Uterus (tissue), 4 donors: ENCODE measurements around the gene KRT39. TPM values are rescaled to one million over a fixed set of nuclear protein-coding genes. Genes with fewer than 3 reads are reported as not detected.
"Not testable (repeated sequence)": the region's sequence is repeated elsewhere in the genome, so short reads cannot be mapped to it uniquely, and the experiment has no call there.

Experiments
- DNase-seq, 2 donors: peaks; one replicate each; pipeline ENCODE4 v3.0.0-alpha.2; 2019 to 2020
- H3K27ac ChIP-seq, 2 donors: fragments of 200-600 bp; sonication (generic); 1 replicate in 1 of 2; 2 replicates in 1 of 2; pipeline ENCODE4 v1.5.1; 2016 to 2018
- H3K27me3 ChIP-seq, 2 donors: fragments of 200-600 bp; sonication (generic); one replicate each; pipeline ENCODE4 v1.5.1; 2018 to 2019; ENCODE audit warnings: control low read depth in 1 of 2
- H3K36me3 ChIP-seq, 2 donors: fragments of 200-600 bp; sonication (generic); one replicate each; pipeline ENCODE4 v1.5.1; 2019; ENCODE audit warnings: control low read depth in 1 of 2
- H3K4me1 ChIP-seq, 2 donors: fragments of 200-600 bp; sonication (generic); one replicate each; pipeline ENCODE4 v1.5.1; 2018 to 2019; ENCODE audit warnings: control low read depth in 1 of 2
- H3K4me3 ChIP-seq, 2 donors: fragments of 200-600 bp; sonication (generic); 1 replicate in 1 of 2; 2 replicates in 1 of 2; pipeline ENCODE4 v1.5.1; 2018 to 2019; ENCODE audit warnings: mild to moderate bottlenecking in 1 of 2
- H3K9me3 ChIP-seq, 2 donors: fragments of 200-600 bp; sonication (generic); one replicate each; pipeline ENCODE4 v1.5.1; 2019; ENCODE audit warnings: control low read depth in 1 of 2
- CTCF ChIP-seq, 4 experiments: fragments of 200-600 bp in 2 of 4; fragments of 450-650 bp in 2 of 4; sonication (generic) in 2 of 4; IDR thresholded peaks; one replicate each; pipeline ENCODE4 v1.5.1; 2016 to 2019; ENCODE audit warnings: antibody characterized with exemption in 4 of 4, mild to moderate bottlenecking in 2 of 4, moderate library complexity in 1 of 4
- POLR2A ChIP-seq, 2 donors: fragments of 450-650 bp; IDR thresholded peaks; one replicate each; pipeline ENCODE4 v1.6.1; 2016; ENCODE audit warnings: antibody characterized with exemption in 2 of 2, mild to moderate bottlenecking in 1 of 2, moderate library complexity in 1 of 2
- intact Hi-C: fragments of 100-400 bp; cut with DNase I; formaldehyde crosslinking; loops from one replicate; pipeline ENCODE4 v1.15.1; 2023; ENCODE audit warnings: low total_unique reads
- total RNA-seq, 4 donors: library from RNA; depleted of rRNA in 3 of 4; stranded (reverse); fragments of >200 nt in 3 of 4; gene quantifications; one replicate each; pipeline versions ENCODE4 v1.1.0 to v1.2.4, GENCODE V29; 2014 to 2023
- donor health status: DM: yes; HTN: yes; CAD: no.

The KRT39 gene
- total RNA-seq, 4 donors from 2014 or later, result not detected

GRCh38 chr17:40922239-40922638 is 44.5 kb downstream of the KRT39 start:
- intact Hi-C loops, result no loop called here
- Histone ChIP-seq H3K27me3 (no peaks in the 10 kb centered on the region), H3K4me3 (no peak overlapping the region), H3K36me3 (no peaks in the 10 kb centered on the region), H3K9me3 (no peaks in the 10 kb centered on the region), H3K27ac (peak overlapping the region; percentile 80 to 96), H3K4me1 (no peaks in the 10 kb centered on the region)
- DNase-seq, result peak; percentile 67 to 75
- TF ChIP-seq POLR2A (IDR thresholded peaks at IDR 0.05) (no peak), CTCF (IDR thresholded peaks at IDR 0.05) (no peak)

GRCh38 chr17:40921026-40921425 is 45.7 kb downstream of the KRT39 start:
- Histone ChIP-seq H3K27ac (peak overlapping the region; percentile 80 to 96), H3K4me3 (no peak overlapping the region), H3K27me3 (no peaks in the 10 kb centered on the region), H3K36me3 (no peaks in the 10 kb centered on the region), H3K9me3 (no peaks in the 10 kb centered on the region), H3K4me1 (no peaks in the 10 kb centered on the region)
- no peak for DNase-seq
- TF ChIP-seq CTCF (IDR thresholded peaks at IDR 0.05) (no peak), POLR2A (IDR thresholded peaks at IDR 0.05) (no peak)
- intact Hi-C loops, result no loop called here

- H3K4me1 ChIP-seq, intact Hi-C loops, H3K27me3 ChIP-seq, H3K4me3 ChIP-seq, H3K9me3 ChIP-seq, H3K27ac ChIP-seq, DNase-seq, H3K36me3 ChIP-seq: not testable (repeated sequence)
These were observed 49.6 kb downstream of the KRT39 start for GRCh38 chr17:40917116-40917515.

GRCh38 chr17:40916366-40916765 is 50.4 kb downstream of the KRT39 start:
- H3K27me3 ChIP-seq, result no peaks in the 10 kb centered on the region
- no peaks in the 10 kb centered on the region for H3K4me1 ChIP-seq
- no peak overlapping the region for H3K27ac ChIP-seq
- H3K36me3 ChIP-seq, result no peaks in the 10 kb centered on the region
- H3K9me3 ChIP-seq, result no peaks in the 10 kb centered on the region
- no peak for DNase-seq
- TF ChIP-seq POLR2A (IDR thresholded peaks at IDR 0.05), result no peak
- TF ChIP-seq CTCF (IDR thresholded peaks at IDR 0.05), result no peak
- no peak overlapping the region for H3K4me3 ChIP-seq
- intact Hi-C loops, result no loop called here

GRCh38 chr17:40915721-40916256 is 51.0 kb downstream of the KRT39 start:
- intact Hi-C loops, result no loop called here
- no peak for DNase-seq
- H3K27ac ChIP-seq, result no peak overlapping the region
- H3K4me1 ChIP-seq, result no peaks in the 10 kb centered on the region
- no peak overlapping the region for H3K4me3 ChIP-seq
- no peaks in the 10 kb centered on the region for H3K9me3 ChIP-seq
- H3K27me3 ChIP-seq, result no peaks in the 10 kb centered on the region
- H3K36me3 ChIP-seq, result no peaks in the 10 kb centered on the region
- no peak for TF ChIP-seq CTCF (IDR thresholded peaks at IDR 0.05)
- no peak for TF ChIP-seq POLR2A (IDR thresholded peaks at IDR 0.05)

GRCh38 chr17:40915199-40915661 is 51.5 kb downstream of the KRT39 start:
- Histone ChIP-seq H3K36me3 (no peaks in the 10 kb centered on the region), H3K9me3 (no peaks in the 10 kb centered on the region), H3K27me3 (no peaks in the 10 kb centered on the region), H3K4me1 (peaks cover 0 to 2% of the 10 kb centered on the region in 2 donors), H3K4me3 (no peak overlapping the region), H3K27ac (no peak overlapping the region)
- no peak for DNase-seq
- TF ChIP-seq CTCF (IDR thresholded peaks at IDR 0.05) (no peak), POLR2A (IDR thresholded peaks at IDR 0.05) (no peak)
- intact Hi-C loops, result no loop called here
